CD4-positive, alpha-beta T cell treated with Interleukin-4 for 1 hour (primary cell): ENCODE results near the gene PPM1N.
"Not testable (repeated sequence)": the region's sequence is repeated elsewhere in the genome, so short reads cannot be mapped to it uniquely, and the experiment has no call there.

Experiments
- DNase-seq, 2 donors: peaks; one replicate each; pipeline ENCODE4 v3.0.0-alpha.2; 2020 to 2022

PPM1N gene

DNA sequence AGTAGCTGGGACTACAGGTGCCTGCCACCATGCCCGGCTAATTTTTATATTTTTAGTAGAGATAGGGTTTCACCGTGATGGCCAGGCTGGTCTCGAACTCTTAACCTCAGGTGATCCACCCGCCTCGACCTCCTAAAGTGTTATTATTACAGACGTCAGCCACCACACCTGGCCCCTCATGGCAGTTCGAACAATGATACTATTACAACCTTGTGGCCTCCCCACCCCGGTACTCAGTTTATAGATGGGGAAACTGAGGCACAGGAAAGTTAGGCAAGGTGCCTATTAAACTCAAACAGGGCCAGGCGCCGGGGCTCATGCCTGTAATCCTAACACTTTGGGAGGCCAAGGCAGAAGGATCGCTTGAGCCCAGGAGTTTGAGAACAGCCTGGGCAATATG is 12.1 kb downstream of the PPM1N start:
- not testable (repeated sequence) for DNase-seq

DNA sequence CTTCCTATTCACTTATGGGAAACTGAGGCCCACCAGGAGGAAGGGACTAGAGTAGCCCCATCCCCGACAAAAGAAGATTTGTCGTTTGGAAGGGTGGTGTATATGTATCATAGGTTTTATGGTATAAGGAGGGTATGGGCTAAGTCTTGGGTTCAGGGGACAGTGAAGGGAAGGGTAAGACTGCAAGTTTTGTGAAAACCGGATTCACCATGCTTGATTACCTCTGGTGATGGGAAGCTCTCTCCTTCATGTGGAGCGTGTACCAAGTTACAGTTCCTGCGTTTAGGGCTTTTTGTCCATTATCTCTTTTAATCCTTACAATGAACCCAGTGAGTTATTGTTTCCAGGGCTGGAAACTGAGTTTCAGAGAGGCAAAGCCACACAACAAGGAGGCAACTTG is 12.8 kb downstream of the PPM1N start:
- DNase-seq = no peak

DNA sequence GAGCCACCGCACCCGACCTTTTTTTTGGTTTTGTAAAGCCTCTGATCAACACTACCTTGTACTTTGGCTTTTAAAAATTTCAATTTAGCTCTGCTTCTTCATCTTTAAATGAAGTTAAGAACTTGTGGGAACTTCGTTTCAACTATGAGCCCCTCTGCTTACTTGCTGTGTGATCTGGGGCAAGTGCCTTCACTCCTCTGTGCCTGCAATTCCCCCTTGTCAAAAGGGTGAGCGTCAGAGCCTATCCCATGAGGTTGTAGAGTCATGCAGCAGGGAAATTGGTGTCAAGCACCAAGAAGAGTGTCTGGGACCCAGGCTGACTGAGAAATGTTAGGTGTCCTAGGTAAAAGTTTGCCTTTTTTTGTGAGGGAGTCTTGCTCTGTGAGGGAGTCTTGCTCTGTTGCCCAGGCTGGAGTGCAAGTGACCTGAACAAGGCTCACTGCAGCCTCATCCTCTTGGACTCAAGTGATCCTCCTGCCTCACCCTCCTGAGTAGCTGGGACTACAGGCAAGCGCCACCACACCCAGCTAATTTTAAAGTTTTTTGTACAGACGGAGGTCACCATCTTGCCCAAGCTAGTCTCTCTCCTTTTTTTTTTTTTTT is 14.7 kb downstream of the PPM1N start:
- DNase-seq = no peak

DNA sequence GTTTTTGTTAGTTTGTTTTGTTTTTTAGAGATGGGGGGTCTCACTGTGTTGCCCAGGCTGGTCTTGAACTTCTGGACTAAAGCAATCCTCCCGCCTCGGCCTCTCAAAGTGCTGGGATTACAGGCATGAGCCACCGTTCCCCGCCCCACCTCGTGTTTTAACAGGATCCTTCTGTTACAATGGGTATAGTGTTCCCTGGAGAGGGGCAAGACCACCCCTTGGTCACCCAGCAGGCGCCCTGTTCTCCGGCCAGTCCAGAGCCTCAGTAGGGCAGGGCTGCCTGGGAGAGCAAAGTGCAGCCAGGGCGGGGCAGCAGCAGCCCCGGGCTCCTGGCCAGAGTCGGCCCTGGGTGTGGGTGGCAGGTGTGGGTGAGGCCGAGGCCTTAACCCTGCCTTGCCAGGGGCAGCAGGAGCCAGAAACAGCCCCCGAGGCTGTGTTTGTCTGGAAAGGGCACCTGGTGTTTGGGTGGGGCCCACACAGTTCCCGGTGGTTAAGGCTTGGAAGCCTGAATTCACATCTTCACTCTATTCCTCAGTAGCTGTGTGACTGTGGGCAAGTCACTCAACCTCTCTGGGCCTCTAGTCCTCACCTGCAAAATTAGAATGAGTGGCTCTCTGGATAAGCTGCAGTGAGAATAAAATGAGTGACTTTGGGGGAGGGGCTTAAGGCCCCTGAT is 16.3 kb downstream of the PPM1N start:
- DNase-seq = no peak

DNA sequence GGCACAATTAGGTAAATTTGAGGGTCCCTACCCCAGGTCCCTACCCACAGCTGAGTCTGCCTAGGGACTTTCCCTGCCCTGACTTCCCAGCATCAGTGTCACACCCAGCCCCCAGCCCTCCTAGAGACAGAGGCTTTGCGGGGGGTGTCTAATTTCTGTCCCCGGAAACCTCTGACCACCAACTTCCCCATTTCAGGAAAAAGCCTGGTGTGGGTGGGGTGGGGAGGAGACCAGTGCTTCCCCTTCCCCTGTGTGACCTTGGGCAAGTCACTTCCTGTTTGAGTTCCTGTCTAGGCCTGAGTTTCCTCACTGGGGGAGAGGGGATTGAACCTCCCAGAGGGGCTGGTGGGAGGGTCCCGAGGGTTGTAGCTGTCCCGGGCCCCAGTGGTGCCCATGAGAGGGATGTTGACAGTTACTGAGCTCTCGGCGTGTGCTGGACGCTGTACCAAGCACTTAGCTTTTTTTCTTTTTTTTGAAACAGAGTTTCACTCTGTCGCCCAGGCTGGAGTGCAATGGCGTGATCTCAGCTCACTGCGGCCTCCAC is 16.9 kb downstream of the PPM1N start:
- peak; percentile 55 to 83 for DNase-seq

DNA sequence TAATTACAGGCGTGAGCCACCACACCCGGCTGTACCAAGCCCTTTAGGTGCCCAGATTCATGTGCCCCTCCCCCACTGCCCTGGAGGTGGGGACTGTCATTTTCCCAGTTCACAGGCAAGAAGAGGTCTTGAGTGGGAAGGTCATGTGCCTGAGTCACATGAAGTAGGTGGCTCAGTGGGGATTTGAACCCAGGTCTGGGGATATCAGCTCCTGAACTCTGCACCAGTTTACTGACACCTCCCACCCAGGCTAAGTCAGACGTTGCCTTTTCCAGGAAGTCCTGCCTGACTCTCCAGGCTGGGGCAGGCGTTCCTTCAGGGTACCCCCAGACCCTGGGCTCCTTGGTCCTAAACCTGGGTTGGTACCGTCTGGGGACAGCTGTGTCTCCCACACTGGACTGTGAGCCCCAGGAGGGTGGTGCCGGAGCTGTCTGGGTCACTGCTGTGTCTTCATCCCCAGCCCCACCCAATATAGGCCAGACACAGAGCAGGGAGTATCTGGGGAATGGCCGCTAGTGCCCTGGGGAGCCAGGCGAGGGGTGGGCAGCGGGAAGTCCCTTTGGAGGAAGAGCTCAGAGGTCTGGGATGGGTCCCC is 17.7 kb downstream of the PPM1N start:
- DNase-seq = no peak

DNA sequence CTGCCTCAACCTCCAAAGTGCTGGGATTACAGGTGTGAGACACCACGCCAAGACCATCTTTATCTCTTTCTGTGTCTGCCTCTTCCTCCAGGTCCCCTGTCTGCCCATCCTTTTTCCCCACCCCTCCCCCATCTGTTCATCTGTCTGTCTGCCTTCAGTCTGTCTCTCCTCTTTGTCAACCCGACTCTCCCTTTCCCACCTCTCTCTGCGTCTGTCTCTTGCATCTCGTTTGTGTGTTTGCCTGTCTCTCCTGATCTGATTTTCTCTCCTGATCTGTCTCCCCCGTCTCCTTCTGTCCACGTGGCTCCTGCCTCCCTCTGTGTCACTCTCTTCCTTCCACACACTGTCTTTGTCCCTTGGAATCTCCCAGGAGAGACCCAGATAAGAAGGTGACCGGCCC is 19.0 kb downstream of the PPM1N start:
- no peak for DNase-seq

DNA sequence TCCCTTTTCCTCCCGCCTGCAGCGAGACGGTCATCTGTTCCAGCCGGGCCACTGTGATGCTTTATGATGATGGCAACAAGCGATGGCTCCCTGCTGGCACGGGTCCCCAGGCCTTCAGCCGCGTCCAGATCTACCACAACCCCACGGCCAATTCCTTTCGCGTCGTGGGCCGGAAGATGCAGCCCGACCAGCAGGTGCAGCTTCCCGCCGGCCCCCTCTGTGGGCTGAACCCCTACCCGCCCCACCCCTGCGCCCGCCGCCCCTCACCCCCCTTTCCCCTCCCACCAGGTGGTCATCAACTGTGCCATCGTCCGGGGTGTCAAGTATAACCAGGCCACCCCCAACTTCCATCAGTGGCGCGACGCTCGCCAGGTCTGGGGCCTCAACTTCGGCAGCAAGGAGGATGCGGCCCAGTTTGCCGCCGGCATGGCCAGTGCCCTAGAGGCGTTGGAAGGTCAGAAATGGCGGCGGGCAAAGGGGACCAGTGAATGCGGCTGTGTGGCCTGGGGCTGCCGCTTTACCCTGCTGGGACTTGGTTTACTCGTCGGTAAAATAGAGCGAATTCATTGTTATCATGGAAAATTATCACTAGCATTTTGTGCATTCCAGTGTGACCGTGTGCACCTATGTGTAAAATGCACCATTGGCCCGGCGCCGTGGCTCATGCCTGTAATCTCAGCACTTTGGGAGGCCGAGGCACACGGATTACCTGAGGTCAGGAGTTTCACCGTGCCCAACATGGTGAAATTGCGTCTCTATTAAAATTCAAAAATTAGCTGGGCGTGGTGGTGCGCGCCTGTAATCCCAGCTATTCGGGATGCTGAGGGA is 19.6 kb downstream of the PPM1N start:
- no peak for DNase-seq

DNA sequence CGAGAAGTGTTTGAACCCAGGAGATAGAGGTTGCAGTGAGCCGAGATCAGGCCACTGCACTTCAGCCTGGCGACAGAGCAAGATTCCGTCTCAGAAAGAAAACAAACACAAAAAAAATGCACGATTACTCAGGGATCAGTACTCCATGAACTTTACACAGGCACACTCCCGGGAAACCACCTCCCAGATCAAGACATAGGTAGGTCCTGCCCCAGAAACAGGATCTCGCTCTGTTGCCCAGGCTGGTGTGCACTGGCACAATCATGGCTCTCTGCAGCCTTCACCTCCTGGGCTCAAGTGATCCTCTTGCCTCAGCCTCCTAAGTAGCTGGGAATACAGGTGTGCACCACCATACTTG is 20.2 kb downstream of the PPM1N start:
- no peak for DNase-seq

DNA sequence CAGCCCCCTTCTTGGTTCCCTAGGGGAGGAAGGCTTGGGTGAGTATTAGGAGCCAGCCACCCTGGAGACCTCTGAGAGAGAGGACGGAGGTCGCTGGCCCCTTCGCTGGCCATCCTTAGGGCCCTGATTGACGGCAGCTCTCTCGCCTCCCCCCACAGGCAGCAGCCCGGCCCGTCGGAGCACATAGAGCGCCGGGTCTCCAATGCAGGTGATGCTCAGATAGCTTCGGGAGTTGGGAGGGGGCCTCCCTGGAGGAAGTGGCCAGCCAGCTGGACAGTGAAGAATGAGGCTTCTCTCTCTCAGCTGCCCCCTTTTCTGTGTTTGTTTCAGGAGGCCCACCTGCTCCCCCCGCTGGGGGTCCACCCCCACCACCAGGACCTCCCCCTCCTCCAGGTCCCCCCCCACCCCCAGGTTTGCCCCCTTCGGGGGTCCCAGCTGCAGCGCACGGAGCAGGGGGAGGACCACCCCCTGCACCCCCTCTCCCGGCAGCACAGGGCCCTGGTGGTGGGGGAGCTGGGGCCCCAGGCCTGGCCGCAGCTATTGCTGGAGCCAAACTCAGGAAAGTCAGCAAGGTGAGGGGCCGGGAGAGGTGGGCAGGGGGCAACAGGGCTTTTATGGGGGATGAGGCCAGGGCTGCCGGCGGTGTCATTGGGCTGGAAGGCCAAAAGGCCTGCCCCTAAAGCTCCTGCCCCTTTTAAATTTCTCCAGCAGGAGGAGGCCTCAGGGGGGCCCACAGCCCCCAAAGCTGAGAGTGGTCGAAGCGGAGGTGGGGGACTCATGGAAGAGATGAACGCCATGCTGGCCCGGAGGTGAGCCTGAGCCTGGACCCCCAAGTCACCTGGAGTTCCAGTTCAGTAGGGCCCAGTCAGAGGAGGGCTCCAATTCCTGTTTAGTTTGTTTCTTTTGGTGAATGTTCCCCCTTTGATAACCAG is 24.0 kb downstream of the PPM1N start:
- DNase-seq = no peak

DNA sequence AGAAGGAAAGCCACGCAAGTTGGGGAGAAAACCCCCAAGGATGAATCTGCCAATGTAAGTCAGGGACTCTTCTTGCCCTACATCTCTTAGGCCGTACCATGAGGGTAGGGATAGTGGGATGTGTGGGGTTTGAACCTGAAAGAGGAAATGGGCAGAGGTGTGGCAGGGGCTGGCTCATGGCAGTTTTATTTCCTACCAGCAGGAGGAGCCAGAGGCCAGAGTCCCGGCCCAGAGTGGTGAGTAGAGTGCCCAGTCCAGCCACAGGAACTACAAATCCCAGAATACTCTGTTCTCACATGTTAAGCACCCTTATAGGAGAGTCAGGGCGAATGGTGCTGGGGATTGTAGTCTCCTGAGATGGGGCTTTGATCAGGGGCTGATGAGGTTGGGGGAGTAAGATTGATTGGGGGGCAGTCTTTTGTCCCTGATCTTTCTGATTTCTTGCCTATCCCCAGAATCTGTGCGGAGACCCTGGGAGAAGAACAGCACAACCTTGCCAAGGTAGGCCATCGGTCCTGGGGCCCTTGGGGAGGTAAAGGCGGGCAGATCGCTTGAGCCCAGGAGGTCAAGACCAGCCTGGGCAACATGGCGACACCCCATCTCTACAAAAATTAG is 25.5 kb downstream of the PPM1N start:
- DNase-seq = peak; percentile 88 to 89

DNA sequence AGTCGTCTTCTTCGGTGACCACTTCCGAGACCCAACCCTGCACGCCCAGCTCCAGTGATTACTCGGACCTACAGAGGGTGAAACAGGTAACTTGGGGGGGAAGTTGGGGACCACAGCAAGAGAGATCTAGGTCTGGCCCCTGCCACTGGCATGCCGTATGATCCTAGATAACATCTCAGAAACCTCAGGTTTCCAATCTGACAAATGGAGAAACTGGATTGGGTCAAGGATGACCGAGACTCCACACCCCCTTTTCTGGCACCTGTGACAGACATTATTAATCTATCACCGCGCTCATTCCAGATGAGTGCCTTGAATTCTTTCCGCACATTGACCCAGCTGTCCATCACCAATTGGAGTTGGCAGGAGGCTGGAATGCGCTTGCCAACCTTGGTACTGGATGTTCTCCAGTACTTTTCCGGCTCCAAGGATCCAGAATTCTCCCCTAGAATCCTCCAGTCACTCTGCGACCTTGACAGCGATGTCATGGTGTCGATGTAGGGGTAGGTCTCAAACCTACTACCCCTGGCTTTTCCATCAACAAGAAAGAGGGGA is 26.4 kb downstream of the PPM1N start:
- no peak for DNase-seq

DNA sequence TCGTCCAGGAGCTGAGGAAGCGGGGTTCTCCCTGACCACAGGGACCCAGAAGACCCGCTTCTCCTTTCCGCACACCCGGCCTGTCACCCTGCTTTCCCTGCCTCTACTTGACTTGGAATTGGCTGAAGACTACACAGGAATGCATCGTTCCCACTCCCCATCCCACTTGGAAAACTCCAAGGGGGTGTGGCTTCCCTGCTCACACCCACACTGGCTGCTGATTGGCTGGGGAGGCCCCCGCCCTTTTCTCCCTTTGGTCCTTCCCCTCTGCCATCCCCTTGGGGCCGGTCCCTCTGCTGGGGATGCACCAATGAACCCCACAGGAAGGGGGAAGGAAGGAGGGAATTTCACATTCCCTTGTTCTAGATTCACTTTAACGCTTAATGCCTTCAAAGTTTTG is 27.9 kb downstream of the PPM1N start:
- DNase-seq = no peak

DNA sequence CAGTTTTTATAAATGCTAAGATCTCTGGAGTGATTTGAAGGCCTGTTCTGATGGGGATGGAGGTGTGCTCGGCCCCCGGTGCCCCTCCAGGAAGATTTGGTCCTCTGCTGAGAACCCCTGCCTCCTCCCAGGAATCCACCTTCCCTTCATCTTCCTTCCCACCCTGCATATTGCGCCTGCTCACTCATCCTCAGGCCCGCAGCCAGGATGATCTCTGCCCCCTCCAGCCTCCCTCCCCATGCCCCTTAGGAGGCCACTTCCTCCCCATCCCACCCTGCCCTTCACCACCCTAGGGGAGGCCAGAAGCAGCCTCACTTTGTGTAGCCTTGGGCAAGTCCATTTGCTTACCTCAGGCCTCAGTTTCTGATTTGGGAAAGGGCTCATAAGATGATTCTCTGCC is 28.7 kb downstream of the PPM1N start:
- no peak for DNase-seq

DNA sequence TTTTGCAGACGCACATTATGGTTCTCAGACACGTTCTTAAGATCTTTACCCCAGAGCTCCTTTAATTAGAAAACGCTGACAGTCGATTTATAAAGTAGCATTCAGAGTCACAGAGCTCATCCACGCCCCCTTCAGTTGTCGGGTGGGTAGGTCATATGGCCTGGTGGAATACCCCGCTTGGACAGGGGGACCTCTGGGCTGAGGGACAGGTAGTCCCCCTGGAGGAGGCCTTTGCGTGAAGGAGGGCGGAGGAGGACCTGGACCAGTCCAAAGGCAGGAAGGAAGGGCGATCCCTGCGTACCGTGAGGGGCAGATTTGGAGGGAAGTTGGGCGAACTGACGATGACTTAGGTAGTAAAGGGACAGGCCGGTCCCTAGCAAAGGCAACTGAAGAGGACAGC is 29.5 kb downstream of the PPM1N start:
- DNase-seq = no peak

DNA sequence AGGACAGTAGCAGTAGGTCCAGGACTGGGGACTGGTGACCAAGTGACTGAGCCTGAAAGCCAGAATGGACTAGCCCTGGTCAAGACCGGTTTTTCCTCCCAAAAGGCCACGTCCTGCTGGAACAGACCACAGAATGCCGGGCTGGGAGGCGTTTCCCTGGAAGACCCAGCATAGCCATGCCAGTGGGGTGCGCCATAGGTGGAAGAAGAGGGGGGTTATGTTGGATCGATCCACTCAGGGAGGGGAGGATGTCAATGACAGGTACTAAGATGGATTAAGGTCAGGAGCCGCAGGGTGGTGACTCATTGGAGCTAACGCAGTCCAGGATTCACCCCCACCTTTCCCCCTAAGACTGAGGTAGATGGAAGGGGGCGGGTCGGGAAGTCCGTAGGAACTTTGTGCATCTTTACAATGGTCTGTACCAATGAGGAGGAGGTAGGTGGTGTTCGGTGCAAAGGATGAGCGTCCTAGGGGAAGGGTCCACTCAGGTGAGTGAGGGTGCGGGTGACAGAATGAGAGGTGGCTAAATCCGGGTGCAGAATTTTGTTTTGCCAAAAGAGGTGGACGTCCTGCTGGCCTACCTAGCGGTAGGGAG is 30.0 kb downstream of the PPM1N start:
- DNase-seq = no peak

DNA sequence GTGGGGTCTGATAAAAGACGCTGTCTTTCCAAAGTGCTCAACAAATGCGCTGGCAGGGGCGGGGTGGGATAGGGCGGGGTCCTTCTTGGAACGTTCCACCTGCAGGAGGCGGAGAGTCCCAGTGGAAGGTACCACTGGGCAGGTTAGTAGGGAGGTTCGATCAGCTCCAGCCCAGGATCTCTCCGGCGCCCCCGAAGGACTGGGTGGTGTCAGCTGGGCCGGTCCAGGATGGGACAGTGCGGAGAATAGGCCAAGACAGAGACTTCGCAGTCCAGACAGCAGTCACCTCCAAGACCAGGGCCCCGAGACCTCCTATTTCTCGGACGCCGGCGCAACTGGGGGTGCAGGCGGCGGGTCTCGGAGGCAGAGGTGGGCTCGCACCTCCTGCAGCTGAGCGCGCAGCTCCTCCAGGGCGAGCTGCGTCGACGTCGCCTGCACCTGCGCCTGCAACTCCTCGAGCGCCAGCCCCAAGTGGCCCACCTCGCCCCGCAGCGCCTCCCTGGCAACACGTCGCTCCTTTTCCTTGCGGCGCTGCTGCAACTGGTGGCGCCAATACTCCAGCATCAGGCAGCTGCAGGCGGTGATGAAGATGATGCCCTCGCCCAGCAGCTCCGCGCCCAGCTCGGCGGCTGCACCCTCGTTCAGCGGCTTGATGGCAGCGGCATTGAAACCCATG is 30.6 kb downstream of the PPM1N start:
- no peak for DNase-seq

DNA sequence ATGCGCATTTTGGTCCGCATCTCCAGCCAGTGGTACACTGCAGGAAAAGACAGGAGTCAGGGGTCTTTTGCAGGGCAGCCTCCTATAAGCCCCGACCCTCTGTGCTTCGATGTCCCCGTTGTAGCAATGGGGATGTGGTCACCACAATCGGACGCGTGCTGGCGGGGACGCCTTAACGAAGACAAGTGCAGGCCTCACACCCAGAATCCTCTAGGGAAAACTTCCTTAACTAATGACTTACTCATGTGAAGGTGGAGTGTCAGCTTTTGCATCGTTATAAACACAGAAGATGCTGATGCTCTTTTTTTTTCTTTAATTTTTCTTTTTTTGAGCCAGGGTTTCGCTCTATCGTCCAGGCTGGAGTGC is 31.2 kb downstream of the PPM1N start:
- DNase-seq = no peak

DNA sequence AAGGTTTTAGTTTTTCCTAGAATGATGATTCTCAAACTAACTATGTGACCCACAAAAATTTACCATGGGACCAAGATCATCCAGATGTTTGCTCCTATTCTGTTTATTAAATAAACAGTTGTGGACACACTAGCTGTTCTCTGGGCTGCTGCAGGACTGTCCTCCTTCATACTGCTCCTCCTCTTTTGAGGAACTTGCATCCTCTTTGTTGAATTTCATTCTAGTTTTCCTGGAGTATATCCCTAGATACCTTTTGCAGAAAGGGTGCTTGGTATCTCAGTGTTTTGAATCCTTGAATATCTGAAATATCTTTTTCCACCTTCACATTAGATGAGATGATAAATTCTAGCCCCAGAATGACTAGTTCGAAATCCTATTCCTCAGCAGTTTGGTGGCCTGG is 33.1 kb downstream of the PPM1N start:
- no peak for DNase-seq

DNA sequence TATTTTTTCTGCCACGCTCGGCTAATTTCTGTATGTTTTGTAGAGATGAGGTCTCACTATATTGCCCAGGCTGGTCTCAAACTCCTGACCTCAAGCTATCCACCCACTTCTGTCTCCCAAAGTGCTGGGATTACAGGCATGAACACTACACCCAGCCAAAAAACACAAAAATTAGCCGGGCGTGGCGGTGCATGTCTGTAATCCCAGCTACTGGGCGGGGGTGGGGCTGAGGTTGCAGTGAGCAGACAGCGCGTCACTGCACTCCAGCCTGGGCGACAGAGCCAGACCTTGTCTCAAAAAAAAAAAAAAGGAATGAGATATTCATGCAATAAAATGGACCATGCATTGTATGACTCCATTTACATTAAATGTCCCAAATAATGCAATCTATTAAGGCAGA is 41.2 kb downstream of the PPM1N start:
- DNase-seq = no peak

DNA sequence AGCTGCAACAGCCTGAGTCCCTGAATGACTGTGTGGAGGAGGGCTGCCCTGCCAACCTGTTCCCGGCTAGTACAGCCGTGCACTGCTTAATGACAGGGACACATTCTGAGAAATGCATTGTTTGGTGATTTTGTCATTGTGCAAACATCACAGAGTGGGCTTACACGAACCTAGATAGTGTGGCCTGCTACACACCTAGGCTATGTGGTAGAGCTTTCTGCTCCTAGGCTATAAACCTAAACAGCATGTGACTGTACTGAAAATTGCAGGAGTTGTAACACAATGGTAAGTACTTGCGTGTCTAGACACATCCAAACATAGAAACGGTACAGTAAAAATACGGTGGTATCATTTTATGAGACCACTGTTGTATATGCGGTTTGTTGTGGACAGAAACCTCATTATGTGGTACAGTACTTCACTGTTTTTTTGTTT is 44.0 kb downstream of the PPM1N start:
- no peak for DNase-seq
